Tibial nerve (tissue), 4 donors: Measurements from ENCODE around the gene ATP2B3.

ENCODE experiments used
- CTCF ChIP-seq, 5 experiments: fragments of 200-600 bp in 3 of 5; fragments of 450-650 bp in 2 of 5; sonication (generic) in 3 of 5; IDR thresholded peaks; one replicate each; pipeline ENCODE4 v1.5.1; 2016 to 2019; ENCODE audit warnings: antibody characterized with exemption in 5 of 5, mild to moderate bottlenecking in 3 of 5, moderate library complexity in 2 of 5
- EP300 ChIP-seq, 2 donors: sonication (generic); formaldehyde crosslinking; IDR thresholded peaks; one replicate each; pipeline ENCODE4 v1.6.1; 2017; ENCODE audit warnings: antibody characterized with exemption in 2 of 2, mild to moderate bottlenecking in 1 of 2
- POLR2A ChIP-seq, 2 donors: fragments of 450-650 bp; IDR thresholded peaks; one replicate each; pipeline ENCODE4 v1.6.1; 2017; ENCODE audit warnings: antibody characterized with exemption in 2 of 2, mild to moderate bottlenecking in 2 of 2, moderate library complexity in 2 of 2

GRCh38 chrX:153477901-153478300 is 39.5 kb upstream of the ATP2B3 start:
- TF ChIP-seq CTCF (IDR thresholded peaks at IDR 0.05) (no peak), EP300 (IDR thresholded peaks at IDR 0.05) (no peak), POLR2A (IDR thresholded peaks at IDR 0.05) (no peak)
